ENCODE measurements around the gene UTS2R.
A peak's percentile ranks its signal among the peaks of the same experiment; 100 is the strongest.
"Not testable (repeated sequence)": the region's sequence is repeated elsewhere in the genome, so short reads cannot be mapped to it uniquely, and the experiment has no call there.

The UTS2R gene

GRCh38 chr17:82355770-82356427, 15.7 kb upstream of the UTS2R start:
- DNase-seq = no peak

DNA sequence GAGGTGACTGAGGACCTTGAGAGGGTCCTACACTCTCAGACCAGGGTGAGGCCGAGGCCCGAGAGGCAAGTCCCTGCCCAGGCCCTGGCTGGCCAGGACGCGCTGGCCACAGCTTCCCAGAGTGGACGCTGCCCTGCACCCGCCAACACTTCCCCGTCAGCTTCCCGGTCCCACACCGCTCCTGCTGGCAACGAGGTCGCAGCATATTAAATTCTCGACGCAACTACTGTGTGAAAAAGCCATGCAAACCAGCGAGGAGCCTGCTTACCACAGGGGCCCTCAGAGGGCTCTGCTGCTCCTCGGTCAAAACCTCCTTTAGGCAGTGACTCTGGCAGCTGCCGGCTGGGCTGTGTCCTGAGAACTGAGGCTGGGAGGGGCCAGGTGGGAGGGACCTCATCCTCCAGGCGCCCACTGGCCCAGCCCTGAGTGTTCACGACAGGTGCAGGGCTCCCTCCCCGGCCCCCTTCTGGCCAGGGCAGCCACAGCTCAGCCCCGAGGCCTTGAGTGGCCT, 14.7 kb upstream of the UTS2R start:
- no peak for DNase-seq

GRCh38 chr17:82357394-82357793, 14.2 kb upstream of the UTS2R start:
- DNase-seq = no peak

DNA sequence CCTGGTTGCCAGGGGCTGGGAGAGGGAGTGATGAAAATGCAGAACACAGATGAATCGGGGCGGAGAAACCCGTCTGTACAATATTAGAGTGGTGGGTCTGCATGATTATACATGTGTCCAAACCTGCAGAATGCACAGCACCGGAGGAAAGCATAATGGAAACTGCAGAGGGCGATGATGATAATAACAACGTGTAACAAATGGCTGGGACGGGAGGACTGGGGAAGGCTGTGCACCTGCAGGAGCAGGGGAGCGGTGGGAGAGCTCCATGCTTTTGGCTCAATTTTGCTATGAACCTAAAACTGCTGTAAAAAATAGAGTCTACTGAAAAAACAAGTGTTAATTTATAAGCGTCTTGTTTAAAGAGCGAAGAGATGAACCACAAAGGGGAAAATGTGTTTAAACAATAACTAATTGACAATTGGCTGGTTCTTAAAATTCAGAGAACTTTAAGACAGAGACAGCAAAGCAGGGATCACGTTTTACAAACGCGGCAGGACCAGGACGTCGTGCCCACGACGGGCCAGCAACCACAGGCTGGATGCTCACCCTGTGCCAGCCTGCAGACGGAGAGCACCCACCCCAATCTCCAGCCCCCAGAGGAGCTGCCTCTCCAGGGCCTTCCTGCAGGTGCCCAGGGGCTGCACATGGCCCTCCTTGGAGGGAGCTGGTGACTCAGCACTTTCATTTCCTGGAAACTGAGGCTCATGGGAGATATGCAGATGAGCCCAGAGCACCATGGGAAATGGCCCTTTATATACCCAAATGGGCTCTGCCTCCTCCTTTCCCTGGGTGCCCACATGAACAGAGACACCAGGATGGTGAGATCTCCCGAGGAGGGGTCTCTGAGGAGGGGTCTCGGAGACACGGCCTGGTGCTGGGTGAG, 12.9 kb upstream of the UTS2R start, which contains the start of gene TEX19:
TEX19 (plus strand) TSS at position 783 of the 886 bp plus-strand sequence. CDS start 2,904 bp downstream, outside the sequence.
- DNase-seq = peak; percentile 41

DNA sequence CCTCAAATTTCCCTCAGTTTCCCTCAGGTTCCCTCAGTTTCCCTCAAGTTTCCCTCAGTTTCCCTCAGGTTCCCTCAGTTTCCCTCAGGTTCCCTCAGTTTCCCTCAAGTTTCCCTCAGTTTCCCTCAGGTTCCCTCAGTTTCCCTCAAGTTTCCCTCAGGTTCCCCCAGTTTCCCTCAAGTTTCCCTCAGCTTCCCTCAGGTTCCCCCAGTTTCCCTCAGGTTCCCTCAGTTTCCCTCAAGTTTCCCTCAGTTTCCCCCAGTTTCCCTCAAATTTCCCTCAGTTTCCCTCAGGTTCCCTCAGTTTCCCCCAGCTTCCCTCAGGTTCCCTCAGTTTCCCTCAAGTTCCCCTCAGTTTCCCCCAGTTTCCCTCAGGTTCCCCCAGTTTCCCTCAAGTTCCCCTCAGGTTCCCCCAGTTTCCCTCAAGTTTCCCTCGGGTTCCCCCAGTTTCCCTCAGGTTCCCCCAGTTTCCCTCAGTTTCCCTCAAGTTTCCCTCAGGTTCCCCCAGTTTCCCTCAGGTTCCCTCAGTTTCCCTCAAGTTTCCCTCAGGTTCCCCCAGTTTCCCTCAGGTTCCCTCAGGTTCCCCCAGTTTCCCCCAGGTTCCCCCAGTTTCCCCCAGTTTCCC, 12.0 kb upstream of the UTS2R start:
- DNase-seq = not testable (repeated sequence)

- no peak for DNase-seq
Observed at GRCh38 chr17:82361885-82362633, 9.5 kb upstream of the UTS2R start.

GRCh38 chr17:82365606-82366295, 5.8 kb upstream of the UTS2R start:
- no peak for DNase-seq

DNA sequence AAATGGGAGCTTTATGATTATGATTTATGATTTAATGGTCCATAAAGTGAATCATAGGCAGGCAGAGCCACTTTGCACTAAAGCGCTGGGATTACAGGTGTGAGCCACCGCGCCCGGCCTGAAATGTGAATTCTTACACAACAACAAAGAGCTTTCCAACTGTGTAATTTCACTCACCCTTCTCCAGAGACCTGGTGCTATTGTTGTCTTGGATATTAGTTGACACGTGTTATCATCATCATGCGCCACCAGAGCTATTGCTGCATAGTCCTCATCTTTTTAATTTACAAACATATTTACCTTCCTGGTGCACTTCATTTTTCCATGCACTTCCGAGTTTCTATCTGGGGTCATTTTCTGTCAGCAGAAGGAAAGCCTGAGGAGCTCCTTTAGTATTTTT, 4.8 kb upstream of the UTS2R start:
- no peak for DNase-seq

DNA sequence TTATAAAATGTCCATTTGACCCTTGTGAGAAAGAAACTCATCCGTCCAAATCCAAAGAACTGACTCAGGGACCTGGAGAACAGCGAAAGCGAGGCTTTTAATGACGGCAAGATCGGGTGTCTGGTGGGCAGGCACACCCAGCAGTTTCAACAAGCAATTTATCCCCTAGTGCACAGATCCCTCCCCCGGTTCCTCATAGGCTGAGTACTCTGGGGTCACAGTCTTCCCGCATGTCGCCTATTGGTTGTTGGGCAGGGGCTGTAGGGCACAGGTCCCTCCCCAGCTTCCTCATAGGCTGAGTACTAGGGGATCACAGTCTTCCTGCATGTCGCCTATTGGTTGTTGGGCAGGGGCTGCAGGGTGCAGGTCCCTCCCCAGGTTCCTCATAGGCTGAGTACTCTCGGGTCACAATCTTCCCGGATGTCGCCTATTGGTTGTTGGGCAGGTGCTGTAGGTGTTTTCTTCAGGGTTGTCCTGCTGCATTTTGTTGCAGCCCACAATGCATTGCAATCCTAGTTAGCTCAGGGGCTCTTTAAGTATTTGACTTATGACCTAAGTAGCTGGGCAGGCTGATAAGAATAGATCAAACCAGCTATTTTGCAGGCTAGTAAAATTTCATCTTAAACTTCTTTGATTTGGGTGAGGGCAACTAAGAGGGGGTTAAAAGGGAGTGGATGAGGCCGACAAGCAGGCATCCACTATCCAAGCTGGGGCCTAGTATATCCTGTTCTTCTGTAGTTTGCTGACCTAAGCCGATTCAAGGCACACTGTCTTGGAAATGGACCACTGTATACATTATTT, 3.6 kb upstream of the UTS2R start:
- peak; percentile 11 for DNase-seq

- no peak for DNase-seq
Observed at GRCh38 chr17:82369211-82369610, 2.4 kb upstream of the UTS2R start.

- peak; percentile 41 for DNase-seq
Observed at GRCh38 chr17:82370471-82371332, 863 bp upstream of the UTS2R start.

DNA sequence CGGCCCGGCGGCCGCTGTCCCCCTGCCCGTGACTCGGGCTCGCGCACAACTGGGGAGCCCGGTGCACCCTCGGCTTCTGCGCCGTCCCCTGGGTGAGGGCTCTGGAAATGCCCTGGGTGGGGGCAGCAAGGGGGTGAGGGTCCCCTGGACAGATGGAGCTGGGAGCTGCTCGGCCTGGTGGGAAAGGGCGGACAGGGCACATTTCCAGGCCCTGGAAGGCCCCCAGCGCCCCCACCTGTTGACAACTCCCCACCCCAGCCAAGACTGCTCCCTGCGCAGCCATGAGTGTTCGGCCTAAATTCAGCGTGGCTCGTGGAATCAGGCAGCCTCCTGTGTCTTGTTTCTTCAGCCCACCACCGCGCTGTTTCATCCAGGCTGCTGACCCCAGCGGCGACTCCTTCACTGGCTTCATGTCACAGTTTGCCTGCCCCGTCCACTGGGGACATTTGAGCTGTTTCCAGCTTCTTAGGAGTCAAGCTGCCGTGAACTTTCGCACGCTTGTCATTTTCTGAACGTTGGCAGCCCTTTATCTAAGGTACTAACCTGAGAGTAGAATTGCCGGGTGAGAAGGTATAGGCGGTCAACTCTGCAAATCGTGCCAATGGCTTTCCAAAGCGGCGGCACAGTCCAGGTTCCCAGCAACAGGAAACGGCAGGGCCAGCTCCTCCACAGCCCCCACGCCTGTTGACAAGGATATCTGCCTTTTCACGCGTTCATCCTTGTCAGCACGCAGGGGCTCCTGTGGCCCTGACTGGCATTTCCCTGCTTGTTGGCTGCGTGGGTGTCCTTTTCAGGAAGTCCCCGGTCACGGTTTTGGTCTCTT, 895 bp downstream of the UTS2R start:
- DNase-seq = no peak

DNA sequence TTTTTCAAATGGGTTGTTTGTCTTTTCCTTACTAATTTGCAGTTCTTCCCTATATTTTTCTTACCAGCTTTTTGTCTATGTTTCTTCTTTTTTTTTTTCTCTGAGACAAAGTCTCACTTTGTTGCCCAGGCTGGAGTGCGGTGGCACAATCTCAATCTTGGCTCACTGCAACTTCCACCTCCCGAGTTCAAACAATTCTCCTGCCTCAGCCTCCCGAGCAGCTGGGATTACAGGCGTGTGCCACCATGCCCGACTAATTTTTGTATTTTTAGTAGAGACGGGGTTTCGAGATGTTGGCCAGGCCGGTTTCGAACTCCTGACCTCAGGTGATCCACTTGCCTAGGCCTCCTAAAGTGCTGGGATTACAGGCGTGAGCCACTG, 1.5 kb downstream of the UTS2R start:
- DNase-seq = not testable (repeated sequence)

DNA sequence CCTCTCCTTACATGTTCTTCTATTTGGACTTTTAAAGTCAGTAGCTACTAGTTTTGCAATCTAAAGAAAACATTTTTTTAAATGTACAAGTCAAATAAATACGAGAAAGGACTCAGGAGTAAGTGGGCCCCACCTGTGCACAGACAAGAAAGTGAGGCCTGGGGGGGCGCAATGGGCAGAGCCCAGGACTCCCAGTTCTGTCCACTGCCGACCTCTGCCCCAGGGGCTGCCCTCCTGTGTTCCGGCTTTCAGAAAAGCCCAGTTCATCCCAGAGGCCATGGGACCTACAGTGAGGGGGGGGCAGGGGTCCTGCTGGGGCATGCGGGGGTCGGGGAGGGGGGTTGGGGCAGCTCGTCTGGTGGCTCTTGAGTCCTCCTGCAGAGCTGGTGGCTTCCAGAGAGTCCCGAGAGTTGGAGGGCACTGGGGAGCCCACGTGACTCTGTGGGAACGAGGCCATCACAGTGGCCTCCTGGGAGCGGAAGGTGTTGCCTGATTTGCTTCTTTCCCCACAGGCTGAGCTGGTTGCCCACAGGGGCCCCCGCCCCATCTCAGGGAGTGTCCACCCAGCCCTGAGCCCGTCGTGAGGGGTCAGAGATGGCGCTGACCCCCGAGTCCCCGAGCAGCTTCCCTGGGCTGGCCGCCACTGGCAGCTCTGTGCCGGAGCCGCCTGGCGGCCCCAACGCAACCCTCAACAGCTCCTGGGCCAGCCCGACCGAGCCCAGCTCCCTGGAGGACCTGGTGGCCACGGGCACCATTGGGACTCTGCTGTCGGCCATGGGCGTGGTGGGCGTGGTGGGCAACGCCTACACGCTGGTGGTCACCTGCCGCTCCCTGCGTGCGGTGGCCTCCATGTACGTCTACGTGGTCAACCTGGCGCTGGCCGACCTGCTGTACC, 2.4 kb downstream of the UTS2R start:
- no peak for DNase-seq

GRCh38 chr17:82374626-82375331, 3.2 kb downstream of the UTS2R start:
- DNase-seq = no peak

DNA sequence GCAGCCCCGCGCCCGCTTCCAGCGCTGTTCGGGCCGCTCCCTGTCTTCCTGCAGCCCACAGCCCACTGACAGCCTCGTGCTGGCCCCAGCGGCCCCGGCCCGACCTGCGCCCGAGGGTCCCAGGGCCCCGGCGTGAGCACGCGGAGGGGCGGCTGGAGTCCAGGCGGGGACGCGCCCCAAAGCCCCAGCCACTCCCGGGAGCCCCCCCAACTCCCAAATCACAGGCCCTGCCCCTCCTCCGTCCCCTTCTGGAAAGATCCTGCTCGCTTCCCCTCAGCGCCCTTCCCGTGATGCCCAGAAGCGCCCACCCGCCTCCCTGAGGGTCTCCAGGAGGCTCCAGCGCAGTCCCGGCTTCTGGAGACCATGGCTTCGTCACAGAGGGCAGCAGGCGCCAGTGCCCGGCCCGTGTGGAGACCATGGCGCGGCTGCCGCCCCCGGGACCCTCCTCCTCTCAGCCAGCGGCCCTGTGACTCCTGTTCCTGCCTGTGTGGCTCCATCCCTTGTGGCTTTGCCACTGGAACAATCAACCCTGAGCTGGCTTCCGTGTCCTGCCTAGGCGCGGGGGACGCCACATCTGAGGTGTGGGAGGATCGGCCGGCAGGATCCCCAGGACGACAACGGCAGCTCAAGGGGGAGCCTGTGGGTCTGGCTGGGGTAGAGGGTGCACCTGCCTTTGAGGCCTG, 3.9 kb downstream of the UTS2R start:
- DNase-seq = no peak

Data from activated CD4-positive, alpha-beta T cell treated with anti-CD3 and anti-CD28 coated beads, Interleukin-2, Interleukin-6, amounts not matched to agents 100 ng/mL and 50 ng/mL, durations not matched to agents 16 hours and 8 hours (primary cell).